Measurements from ENCODE around the gene GUK1. TPM values are rescaled to one million over a fixed set of nuclear protein-coding genes. Genes with fewer than 3 reads are reported as not detected.

The GUK1 gene
- total RNA-seq, 1 donor from 2014 or later: 156 TPM

DNA sequence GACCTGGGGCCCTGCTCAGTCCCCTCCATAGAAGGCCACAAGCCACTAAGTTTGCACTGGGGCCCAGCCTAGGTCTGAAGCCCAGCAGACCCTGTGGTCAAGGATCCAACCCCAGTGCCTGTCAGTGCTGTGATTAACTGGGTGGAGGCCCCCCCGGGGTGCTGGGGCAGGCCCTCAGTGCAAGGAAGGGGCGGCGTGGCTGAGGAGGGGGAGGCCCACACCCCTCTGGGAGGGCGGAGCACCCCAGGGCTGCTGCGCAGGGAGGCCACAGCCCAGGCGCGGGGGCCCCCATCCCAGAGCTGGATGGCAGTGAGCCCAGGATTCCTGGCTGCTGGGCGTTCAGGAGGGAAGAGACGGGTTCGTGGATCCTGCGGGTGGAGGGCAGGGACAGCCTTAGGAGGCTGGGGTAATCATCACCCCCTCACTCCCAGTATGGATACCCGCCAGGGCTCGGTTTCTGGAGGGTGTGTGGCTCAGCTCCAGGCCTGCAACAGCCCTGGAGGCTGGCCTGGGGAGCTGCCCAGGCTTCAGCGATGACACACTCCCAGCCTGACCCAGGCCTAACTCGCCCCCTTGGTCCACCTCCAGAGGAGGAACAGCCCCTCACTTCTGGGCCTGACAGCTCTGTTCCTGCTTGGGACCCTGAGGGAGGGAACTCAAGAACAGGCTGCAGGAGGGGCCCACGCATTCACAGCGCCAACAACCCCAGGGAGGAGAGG lies 10.5 kb downstream of the GUK1 start:
- peak; percentile 82 for DNase-seq

DNA sequence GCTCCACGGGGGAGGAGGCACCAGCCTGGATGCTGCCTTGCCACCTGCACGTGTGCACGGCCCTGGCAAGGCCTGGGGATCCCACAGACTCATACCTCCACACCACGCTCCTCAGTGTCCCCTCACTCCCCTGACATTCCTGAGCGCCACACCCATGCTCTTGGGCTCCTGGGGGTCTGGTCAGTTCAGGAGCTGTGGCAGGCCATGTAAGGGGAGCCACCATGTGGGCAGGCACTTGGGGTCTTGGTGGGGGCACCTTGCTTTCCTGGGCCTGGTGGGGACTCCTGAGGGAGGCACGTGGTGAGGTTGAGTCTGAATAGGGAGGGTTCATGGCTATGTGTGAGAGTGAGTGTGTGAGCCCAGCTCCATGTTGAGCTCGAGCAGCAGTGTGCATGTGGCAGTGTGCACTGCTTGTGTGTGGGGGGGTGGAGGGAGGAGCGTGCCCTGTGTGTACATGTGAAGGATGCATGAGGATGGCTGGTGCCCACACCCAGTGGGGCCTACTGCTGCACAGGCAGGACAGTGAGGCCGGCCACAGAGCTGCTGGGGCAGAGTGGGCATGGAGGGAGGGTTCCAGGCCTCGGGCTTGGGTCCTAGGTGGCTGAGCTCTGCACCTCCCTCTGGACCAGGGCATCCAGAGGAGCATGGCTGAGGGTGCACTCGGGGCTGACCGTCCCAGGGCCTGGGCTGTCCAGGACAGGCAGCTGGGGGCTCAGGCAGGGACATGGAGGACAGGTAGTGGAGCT lies 11.3 kb downstream of the GUK1 start:
- DNase-seq: no peak

DNA sequence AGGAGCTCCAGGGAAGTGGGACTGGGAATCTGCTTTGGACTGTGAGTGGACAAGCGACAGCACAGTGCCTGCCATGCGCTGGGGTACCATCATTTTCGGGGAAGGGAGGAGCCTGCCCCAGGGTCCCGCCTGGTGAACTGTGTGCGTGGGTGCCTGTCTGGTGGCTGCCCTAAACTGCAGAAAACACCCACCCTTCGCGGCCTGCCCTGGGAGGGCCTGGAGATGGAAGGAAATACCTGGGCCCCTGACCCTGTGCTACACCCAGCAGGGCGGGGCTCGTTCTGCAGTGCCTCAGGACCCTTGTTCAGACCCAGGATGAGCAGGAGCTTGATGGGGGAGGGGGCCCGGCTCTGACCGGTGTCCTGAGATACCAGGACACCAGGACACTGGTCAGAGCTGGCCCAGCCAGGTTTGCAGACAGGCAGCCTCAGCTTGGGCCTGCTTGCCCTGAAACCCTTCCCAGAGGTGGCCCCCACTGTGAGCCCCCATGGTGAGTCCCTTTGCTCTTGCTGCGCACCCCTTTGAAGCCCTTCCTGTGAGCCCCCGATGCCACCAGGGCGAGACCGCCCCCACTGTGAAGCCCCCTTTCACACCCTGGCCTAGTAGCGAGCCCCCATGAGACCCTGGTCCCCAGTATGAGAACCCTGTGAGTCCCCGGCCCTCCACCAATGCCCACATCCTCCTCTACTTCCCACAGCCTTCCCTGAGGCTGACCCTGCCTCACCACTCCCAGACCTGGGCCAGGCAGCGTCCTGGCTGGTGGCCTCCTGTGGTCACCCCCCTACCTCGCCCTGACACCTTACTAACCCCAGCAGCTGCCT lies 12.2 kb downstream of the GUK1 start:
- DNase-seq: no peak

DNA sequence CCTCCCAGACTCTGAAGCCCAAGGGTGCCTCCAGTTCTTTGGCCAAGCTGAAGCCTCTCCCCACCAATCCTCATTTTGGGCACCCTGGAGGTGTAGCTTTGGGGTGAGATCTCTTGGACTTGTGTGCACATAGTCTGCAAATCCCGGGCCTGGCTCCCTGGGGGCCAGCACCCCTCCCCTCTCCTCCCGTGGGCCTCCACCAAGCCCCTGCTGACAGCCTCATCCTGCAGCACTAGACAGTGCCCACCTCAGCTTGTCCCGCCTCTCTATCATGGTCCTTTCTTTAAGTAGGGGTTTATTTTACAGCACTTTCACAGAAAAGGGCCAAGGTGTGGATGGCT lies 12.8 kb downstream of the GUK1 start:
- no peak for DNase-seq

DNA sequence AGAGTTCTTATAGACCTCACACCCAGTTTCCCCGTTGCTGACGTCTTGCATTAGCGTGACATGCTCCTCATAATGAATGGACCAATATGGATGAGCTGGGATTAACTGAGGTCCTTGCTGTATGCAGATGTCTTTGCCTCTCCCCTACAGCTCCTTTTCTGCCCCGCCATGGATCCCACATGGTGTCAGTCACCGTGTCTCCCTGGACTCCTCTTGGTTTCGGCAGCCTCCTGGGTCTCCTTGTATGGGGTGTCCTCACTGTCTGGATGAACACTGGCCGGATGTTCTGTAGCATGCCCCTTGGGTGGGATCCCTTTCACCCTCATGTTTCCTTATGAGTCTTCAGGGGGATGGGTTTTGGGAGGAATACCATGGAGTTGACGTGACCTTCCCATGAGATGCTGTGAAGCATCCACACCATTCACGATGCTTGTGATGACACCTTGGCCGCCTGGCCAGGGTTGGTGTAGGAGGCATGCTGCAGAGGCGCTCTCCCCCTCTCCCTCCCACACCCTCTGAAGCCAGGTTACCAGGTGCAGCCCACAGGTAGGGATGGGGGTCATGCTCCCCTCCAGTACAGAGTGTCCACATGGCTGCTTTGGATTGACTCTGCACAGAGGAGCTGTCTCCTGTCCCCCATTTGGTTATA lies 14.1 kb downstream of the GUK1 start:
- no peak for DNase-seq

DNA sequence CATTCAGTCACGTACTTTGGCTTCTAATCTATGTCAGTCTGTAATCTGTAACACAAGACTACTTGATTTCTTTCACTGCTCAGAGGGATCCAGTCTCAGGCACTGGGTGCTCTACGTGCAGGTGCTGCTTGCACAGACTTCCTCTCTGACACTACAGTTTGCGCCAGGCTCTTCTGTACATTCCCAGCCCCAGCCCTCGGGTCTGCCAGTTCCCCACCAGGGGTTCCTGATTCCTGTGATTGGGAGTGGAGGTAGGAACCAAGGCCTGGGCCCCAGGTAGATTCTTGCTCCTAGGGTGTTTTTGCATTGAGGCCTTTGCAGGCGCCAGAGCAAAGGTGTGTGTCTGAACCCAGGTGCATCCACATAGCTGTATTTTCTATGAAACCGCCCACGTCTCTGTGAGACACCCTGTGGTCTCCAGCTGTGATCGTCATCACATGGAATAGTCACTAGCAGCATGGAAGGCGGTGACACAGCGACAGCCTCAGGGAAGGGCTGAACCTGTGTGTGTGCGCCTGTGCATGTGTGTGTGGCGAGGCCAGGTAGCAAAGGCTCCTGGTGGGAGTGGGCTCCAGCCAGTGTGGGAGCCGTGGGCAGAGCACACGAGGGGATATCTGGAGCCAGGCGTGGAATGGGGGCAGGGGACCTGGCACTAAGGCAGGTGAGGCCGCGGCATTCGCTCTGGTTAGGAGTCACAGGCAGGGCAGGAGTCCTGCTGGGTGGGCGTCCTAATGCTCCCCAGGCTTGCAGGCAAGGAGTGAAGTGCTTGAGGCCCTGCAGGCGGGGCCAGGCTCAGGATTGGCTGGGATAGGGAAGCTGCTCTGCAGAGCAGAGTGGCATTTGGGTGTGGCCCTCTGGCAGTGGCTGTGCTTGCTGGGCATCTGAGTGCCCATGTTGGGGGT lies 14.8 kb downstream of the GUK1 start:
- DNase-seq: peak; percentile 19

DNA sequence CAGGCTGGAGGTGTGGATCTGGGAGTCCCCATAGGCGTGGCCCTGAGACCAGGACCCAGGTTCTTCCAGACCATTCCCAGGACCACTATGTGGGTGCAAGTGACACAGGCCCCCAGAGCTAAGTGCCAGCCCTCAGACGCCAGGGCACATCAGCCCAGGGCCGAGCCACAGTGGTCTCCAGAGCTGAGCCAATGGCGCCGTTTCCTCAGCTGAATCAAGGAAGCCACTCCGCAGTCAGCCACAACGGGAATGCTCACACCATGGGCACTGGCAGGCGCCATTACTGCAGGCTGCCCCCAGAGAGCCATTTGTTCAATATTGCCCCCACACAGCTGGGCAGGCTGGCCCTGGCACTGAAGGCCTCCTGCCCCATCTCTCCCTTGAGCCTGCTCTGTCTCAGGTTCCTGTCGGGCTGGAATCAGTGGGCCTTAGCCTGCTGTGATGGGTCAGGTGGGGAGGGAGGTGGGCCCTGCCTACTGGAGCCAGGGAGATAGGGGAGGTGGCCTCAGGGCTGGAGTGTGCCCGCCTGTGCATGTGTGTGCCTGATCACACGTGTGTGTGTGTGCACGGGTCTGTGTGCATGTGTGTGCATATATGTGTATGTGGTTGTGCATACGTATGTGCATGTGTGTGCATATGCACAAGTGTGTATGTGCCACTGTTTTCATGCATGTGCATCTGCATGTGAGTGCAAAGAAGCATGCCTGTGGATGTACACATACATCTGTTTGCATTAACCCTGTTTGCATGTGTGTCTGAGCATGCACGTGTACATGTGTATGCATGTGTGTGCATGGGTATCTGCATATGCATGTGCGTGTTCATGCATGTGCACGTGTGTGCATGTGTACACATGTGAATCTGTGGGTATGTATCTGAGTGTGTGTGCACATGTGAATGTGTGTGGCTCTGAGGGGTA lies 15.8 kb downstream of the GUK1 start:
- DNase-seq: no peak

DNA sequence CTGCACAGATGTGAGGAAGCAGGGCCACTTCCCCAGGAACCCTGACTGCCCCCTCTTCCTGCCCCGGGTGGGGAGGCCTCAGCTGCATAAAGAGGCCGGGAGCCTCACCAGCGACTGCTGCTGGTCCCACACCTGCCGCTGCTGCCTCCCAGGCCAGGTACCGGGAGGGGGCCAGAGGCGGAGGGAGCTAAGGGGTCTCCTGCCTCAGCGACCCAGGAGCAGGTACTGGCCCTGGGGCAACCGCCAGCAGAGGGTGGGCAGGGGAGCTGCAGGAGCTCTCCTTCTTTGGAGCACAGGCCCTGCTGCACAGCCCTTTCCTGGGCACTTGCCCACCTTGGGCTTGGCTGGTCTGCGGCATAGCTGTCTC lies 16.4 kb downstream of the GUK1 start:
- no peak for DNase-seq

DNA sequence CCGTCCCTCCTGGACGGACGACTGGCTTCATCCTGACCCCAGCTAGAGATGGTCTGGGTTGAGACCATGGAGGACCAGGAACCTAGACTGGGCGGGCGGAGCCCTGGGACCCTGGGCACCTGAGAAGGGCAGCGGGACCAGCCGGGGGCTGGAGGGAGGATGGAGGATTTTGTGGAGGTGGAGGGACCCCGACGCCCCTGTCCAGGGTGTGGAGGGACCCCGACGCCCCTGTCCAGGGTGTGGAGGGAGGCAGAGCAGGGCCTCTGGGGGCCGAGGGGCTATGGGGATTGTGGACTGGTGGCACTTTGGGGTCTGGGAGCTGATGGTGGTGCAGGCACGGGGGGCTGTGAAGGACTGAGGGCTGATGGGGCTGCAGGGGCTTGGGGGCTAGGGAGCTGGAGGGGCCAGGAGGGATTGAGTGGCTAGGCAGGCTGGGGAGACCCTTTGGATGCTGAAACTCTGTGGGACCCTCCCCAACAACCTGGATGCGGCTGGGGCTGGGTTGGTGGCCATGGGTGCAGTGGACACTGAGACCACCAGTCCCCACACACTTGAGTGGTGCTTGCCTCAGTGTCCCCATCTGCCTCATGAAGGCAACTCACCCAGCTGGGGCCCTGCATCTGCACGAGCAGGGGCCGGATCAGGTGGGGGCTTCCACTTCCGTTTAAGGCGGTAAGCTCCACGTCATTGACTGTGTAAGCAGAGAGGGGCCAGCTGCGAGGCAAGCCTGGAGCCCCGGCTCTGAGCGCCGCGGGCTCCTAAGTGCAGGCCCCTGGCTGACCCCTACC lies 17.1 kb downstream of the GUK1 start:
- DNase-seq: no peak

DNA sequence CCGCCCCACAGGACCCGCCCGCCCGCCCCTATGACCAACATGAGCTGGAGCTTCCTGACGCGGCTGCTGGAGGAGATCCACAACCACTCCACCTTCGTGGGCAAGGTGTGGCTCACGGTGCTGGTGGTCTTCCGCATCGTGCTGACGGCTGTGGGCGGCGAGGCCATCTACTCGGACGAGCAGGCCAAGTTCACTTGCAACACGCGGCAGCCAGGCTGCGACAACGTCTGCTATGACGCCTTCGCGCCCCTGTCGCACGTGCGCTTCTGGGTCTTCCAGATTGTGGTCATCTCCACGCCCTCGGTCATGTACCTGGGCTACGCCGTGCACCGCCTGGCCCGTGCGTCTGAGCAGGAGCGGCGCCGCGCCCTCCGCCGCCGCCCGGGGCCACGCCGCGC lies 17.6 kb downstream of the GUK1 start:
- DNase-seq: no peak

DNA sequence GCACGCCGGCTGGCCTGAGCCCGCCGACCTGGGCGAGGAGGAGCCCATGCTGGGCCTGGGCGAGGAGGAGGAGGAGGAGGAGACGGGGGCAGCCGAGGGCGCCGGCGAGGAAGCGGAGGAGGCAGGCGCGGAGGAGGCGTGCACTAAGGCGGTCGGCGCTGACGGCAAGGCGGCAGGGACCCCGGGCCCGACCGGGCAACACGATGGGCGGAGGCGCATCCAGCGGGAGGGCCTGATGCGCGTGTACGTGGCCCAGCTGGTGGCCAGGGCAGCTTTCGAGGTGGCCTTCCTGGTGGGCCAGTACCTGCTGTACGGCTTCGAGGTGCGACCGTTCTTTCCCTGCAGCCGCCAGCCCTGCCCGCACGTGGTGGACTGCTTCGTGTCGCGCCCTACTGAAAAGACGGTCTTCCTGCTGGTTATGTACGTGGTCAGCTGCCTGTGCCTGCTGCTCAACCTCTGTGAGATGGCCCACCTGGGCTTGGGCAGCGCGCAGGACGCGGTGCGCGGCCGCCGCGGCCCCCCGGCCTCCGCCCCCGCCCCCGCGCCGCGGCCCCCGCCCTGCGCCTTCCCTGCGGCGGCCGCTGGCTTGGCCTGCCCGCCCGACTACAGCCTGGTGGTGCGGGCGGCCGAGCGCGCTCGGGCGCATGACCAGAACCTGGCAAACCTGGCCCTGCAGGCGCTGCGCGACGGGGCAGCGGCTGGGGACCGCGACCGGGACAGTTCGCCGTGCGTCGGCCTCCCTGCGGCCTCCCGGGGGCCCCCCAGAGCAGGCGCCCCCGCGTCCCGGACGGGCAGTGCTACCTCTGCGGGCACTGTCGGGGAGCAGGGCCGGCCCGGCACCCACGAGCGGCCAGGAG lies 18.3 kb downstream of the GUK1 start:
- DNase-seq: no peak

DNA sequence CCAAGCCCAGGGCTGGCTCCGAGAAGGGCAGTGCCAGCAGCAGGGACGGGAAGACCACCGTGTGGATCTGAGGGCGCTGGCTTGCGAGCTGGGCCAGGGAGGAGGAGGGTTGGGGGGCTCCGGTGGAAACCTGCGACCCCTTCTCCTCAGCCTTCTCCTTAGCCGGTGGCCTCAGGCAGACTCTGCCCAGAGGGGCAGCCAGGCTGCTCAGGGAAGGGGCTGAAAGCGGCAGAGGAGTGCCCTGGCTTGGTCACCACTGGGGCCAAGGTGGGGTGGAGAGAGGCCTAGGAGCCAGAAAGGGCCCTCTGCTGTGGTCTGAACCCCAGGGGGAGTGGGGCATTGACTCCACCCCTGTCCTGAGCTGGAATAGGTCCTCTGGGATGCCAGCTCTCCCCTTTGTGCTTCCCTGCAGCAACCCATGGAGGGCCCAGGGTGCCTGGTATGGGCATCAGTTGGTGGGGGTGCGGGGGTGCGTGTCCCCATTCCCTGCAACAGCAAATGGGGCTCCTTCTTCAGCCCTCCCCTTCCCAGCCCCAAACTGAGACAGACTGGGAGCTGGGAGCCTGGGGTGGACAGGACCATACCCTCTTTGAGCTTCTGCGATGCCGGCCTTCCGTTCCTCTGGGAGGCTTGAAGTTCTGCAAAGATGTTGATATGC lies 19.1 kb downstream of the GUK1 start:
- DNase-seq: no peak

DNA sequence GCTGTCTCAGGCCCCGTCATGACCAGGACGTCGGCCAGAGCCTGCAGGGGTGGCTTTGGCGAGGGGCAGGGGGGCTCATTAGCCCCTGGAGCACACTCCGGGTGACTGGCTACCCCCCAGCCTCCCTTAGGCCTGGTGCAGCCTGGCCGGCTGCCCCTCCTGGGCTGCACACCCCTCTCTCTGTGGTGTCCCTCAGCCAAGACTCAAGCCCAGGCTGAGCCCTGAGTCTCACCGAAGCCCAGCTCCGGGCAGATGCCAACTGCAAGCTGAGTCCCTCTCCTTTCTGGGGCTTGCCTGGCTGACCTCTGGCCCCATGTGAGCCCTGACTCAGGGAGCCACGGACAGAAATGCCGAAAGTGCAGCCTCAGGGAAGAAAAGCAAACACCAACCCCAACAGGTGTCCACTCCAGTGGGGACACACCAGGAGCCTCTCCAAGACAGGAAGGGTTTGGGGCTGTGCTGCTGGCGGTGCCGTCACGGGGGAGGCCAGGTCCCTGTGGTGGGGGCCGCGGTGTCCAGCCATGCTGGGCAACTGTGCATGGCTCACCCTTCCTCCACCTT lies 20.2 kb downstream of the GUK1 start:
- no peak for DNase-seq

DNA sequence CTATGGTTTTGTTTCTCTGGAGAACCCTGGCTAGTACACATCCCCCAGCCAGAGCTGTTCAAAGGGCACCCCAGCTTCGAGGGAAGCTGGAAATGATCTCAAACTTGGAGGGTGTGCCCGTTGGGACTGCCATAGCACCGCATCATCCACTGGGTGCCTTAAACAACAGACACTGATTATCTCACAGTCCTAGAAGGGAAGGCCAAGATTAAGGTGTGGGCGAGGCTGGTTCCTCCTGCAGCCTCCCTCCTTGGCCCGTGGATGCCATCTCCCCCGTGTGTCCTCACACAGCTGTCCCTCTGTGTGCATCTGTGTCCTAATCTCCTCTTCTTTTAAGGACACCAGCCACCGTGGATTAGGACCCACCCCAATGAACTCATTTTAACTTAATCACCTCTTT lies 21.3 kb downstream of the GUK1 start:
- peak; percentile 18 for DNase-seq

DNA sequence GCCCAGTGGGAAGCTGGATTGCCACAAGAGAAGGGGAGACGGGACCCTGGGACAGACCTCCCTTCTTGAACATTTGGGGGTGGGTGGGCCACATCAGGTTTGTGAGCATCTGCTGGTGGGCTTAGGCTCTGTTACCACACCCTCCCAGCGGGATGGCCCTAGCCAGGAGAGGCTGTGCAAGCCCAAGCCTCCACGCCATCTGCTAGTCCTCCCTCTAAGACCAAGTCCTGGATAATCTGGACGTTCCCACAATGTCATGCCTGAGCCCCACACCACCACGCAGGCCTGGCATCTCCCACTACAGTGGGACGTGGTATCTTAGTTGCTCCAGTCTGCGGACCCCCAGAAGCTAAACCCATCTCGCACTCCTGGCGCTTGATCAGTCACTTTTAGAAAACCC lies 21.8 kb downstream of the GUK1 start:
- DNase-seq: no peak

DNA sequence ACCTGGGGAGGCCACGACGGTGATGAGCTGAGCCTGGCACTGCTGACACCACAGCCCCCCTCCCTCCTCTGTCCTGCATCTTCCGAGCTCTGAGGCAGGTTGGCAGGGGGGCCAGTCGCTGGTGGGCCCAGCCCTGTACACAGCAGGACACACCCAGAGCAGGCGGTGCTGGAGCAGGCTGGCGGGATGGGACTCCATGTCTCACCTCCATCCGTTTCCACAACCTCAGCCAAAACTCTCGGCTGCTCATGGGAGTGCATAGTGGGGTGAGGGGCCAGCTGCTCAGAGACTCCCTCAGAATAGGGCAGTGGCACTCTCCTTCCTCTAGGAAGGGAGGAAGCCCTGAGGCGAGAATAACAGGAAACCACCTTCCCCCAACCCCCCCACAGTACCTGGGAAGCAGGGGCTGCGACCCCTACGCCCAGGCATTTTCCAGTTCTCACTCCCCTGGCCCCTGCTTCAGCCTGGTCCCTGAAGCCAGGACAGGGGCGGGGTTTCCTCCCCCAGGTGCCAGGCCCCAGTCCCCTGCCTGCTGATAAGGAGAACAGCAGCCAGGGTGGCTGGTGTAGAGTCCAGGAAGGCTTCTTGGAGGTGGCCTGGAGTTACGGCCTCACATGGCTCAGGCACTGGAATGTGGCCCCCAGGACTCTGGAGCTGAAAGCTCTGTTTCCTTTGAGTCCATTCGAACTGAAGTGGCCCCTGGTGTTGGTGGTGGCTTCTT lies 22.4 kb downstream of the GUK1 start:
- peak; percentile 55 for DNase-seq

Measured in tongue (tissue), 2 donors.